ENCODE results near the gene RHBDD3. TPM values are rescaled to one million over a fixed set of nuclear protein-coding genes. Genes with fewer than 3 reads are reported as not detected.

The RHBDD3 gene
- total RNA-seq, 1 experiment from 2014 or later: 49.6 TPM

DNA sequence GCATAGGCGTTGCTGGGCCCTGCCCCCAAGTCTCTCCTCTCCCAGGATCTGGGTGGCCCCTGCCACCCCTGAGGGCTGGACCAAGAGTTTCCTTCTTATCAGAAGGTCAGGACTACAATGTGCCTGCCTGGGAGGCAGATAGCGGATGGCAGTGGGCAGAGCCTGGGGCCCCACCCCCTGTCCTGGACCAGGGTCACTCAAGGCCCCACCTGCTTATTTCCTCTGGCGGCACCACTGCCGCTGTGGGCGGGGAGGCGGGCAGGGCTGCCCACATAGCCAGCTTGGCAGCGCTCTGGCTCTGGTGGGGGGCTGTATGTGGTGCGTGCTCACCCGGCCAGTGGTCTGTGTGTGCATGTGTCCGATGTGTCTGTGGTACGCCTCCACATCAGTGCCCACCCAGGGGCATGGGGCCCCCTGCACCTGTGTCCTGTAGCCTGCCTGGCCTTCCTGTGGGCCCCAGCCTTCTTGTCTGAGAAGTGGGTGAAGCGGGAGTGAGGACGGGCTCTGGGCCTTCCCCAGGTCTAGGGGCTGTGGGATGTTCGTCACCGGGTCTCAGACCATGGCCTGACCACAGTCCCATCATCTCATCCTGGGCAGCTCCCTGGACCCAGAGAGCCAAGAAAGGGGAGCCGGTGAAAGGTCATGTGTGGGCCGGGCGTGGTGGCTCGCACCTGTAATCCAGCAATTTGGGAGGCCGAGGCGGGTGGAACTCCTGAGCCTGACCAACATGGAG, 41.7 kb upstream of the RHBDD3 start:
- H3K27me3 ChIP-seq (replicated peaks; ENCODE audit: control insufficient read depth, insufficient read depth, low read length): no peaks in the 10 kb centered on the region; the same call in 1 of the 2 replicates
- 0 out of 2 replicates have a peak, but pooled peaks cover 1% of the 10 kb centered on the region for H3K36me3 ChIP-seq (ENCODE audit: control insufficient read depth, insufficient read depth, low read length)
- no peaks in the 10 kb centered on the region for H3K9me3 Mint-ChIP-seq (ENCODE audit: unreplicated experiment)
- peaks cover 31% of the 10 kb centered on the region for H3K4me1 ChIP-seq
- intact Hi-C loops (cut with micrococcal nuclease; ENCODE audit: unreplicated experiment): loop anchor here (10.0 kb wide), 1 partner anchor 215 kb away; no protein-coding TSS in a partner anchor
- POLR2A ChIA-PET: no interaction called here
- H3K36me3 Mint-ChIP-seq (ENCODE audit: insufficient read depth, unreplicated experiment): peaks cover 23% of the 10 kb centered on the region
- no peak overlapping the region for H3K4me3 Mint-ChIP-seq (ENCODE audit: unreplicated experiment)
- CTCF ChIA-PET: no interaction called here
- DNase-seq: peak in 1 of 2 experiments; percentile 42
- TF ChIP-seq, protein P1, sequence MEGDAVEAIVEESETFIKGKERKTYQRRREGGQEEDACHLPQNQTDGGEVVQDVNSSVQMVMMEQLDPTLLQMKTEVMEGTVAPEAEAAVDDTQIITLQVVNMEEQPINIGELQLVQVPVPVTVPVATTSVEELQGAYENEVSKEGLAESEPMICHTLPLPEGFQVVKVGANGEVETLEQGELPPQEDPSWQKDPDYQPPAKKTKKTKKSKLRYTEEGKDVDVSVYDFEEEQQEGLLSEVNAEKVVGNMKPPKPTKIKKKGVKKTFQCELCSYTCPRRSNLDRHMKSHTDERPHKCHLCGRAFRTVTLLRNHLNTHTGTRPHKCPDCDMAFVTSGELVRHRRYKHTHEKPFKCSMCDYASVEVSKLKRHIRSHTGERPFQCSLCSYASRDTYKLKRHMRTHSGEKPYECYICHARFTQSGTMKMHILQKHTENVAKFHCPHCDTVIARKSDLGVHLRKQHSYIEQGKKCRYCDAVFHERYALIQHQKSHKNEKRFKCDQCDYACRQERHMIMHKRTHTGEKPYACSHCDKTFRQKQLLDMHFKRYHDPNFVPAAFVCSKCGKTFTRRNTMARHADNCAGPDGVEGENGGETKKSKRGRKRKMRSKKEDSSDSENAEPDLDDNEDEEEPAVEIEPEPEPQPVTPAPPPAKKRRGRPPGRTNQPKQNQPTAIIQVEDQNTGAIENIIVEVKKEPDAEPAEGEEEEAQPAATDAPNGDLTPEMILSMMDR (IDR thresholded peaks at IDR 0.05; ENCODE audit: insufficient read depth in 1 of 2, low read depth in 1 of 2, low read length in 1 of 2, severe bottlenecking in 1 of 2, unreplicated experiment in 1 of 2): no peak
- H3K27me3 Mint-ChIP-seq (ENCODE audit: insufficient read depth, unreplicated experiment): peaks cover 6% of the 10 kb centered on the region
- no peaks in the 10 kb centered on the region for H3K9me3 ChIP-seq
- H3K4me3 ChIP-seq (ENCODE audit: low read depth, low read length): no peak overlapping the region
- H3K4me1 Mint-ChIP-seq (ENCODE audit: low read depth, unreplicated experiment): peaks cover 8% of the 10 kb centered on the region
- BruUV-seq (replicated peaks): no TSS peak
- no peak overlapping the region for H3K27ac Mint-ChIP-seq (ENCODE audit: unreplicated experiment)

- no peak overlapping the region for H3K4me3 Mint-ChIP-seq (ENCODE audit: unreplicated experiment)
- 0 out of 2 replicates have a peak, but pooled peaks cover 1% of the 10 kb centered on the region for H3K36me3 ChIP-seq (ENCODE audit: control insufficient read depth, insufficient read depth, low read length)
- POLR2A ChIA-PET: no interaction called here
- H3K9me3 Mint-ChIP-seq (ENCODE audit: unreplicated experiment): no peaks in the 10 kb centered on the region
- no TSS peak for BruUV-seq (replicated peaks)
- no peaks in the 10 kb centered on the region for H3K9me3 ChIP-seq
- H3K27ac Mint-ChIP-seq (ENCODE audit: unreplicated experiment): no peak overlapping the region
- peaks cover 17% of the 10 kb centered on the region for H3K36me3 Mint-ChIP-seq (ENCODE audit: insufficient read depth, unreplicated experiment)
- CTCF ChIA-PET: no interaction called here
- peaks cover 25% of the 10 kb centered on the region for H3K4me1 ChIP-seq
- intact Hi-C loops (cut with micrococcal nuclease; ENCODE audit: unreplicated experiment): loop anchor here (10.0 kb wide), 1 partner anchor 216 kb away; no protein-coding TSS in a partner anchor
- no peak overlapping the region for H3K4me3 ChIP-seq (ENCODE audit: low read depth, low read length)
- DNase-seq: peak in 1 of 2 experiments; percentile 28
- no peaks in the 10 kb centered on the region for H3K27me3 ChIP-seq (replicated peaks; ENCODE audit: control insufficient read depth, insufficient read depth, low read length)
- TF ChIP-seq, protein P1 (IDR thresholded peaks at IDR 0.05; ENCODE audit: insufficient read depth in 1 of 2, low read depth in 1 of 2, low read length in 1 of 2, severe bottlenecking in 1 of 2, unreplicated experiment in 1 of 2): no peak
- peaks cover 1% of the 10 kb centered on the region for H3K4me1 Mint-ChIP-seq (ENCODE audit: low read depth, unreplicated experiment)
- no peaks in the 10 kb centered on the region for H3K27me3 Mint-ChIP-seq (ENCODE audit: insufficient read depth, unreplicated experiment)
Measured at GRCh38 chr22:29308791-29309262, 41.0 kb upstream of the RHBDD3 start.

DNA sequence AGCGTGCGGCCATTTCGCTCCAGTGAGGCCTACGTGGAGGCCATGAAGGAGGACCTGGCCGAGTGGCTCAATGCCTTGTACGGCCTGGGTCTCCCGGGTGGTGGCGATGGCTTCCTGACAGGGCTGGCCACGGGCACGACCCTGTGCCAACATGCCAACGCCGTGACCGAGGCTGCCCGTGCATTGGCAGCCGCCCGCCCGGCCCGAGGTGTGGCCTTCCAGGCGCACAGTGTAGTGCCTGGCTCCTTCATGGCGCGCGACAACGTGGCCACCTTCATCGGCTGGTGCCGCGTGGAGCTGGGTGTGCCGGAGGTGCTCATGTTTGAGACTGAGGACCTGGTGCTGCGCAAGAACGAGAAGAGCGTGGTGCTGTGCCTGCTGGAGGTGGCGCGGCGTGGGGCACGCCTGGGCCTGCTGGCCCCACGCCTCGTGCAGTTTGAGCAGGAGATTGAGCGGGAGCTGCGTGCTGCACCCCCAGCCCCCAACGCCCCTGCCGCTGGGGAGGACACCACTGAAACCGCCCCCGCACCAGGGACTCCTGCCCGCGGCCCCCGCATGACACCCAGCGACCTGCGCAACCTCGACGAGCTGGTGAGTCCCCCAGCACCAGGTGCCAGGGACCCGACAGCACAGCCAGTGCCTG, 40.5 kb upstream of the RHBDD3 start:
- Mint-ChIP-seq H3K4me3 (ENCODE audit: unreplicated experiment) (no peak overlapping the region), H3K9me3 (ENCODE audit: unreplicated experiment) (no peaks in the 10 kb centered on the region), H3K4me1 (ENCODE audit: low read depth, unreplicated experiment) (no peaks in the 10 kb centered on the region), H3K27ac (ENCODE audit: unreplicated experiment) (no peak overlapping the region), H3K36me3 (ENCODE audit: insufficient read depth, unreplicated experiment) (peaks cover 14% of the 10 kb centered on the region), H3K27me3 (ENCODE audit: insufficient read depth, unreplicated experiment) (no peaks in the 10 kb centered on the region)
- Histone ChIP-seq H3K36me3 (ENCODE audit: control insufficient read depth, insufficient read depth, low read length) (0 out of 2 replicates have a peak, but pooled peaks cover 1% of the 10 kb centered on the region), H3K9me3 (no peaks in the 10 kb centered on the region), H3K27me3 (replicated peaks; ENCODE audit: control insufficient read depth, insufficient read depth, low read length) (no peaks in the 10 kb centered on the region), H3K4me1 (peaks cover 22% of the 10 kb centered on the region), H3K4me3 (ENCODE audit: low read depth, low read length) (no peak overlapping the region)
- ChIA-PET POLR2A (no interaction called here), CTCF (no interaction called here)
- BruUV-seq (replicated peaks): no TSS peak
- TF ChIP-seq, protein P1 (IDR thresholded peaks at IDR 0.05; ENCODE audit: insufficient read depth in 1 of 2, low read depth in 1 of 2, low read length in 1 of 2, severe bottlenecking in 1 of 2, unreplicated experiment in 1 of 2): no peak
- intact Hi-C loops (cut with micrococcal nuclease; ENCODE audit: unreplicated experiment): loop anchor here (10.0 kb wide), 1 partner anchor 217 kb away; no protein-coding TSS in a partner anchor
- no peak for DNase-seq

Data from Caco-2 (cell line).